Renal pelvis (tissue), 4 donors: ENCODE results near the gene SPPL3. TPM values are rescaled to one million over a fixed set of nuclear protein-coding genes. Genes with fewer than 3 reads are reported as not detected.

Source experiments
- DNase-seq: peaks from one replicate; pipeline ENCODE4 v3.0.0-alpha.2; 2013
- polyA plus RNA-seq, 3 donors: library from polyadenylated mRNA; unstranded; fragments of 120-200 nt; gene quantifications; one replicate each; pipeline ENCODE4 v1.2.1, GENCODE V29; 2013; ENCODE audit not compliant: insufficient read length in 3 of 3

Gene SPPL3
- polyA plus RNA-seq, 3 donors: 79.8 to 87.8 (median 84.0) TPM

DNA sequence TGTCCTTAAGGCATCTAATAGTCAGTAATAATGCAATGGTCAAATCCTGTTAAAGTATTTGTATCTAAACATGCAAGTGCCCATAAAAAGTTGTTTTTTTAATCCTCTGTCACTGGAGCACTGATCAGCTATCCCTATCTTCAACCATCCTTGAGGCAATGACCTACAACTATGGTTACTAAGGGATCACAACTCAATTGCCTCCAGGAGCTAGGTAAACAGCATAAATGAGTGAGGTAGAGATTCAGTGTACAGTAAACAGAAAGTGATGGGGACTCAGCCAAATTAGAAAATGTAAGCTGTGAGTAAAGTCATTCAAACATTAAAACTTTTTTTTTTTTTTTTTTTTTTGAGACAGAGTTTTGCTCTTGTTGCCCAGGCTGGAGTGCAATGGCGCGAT is 18.6 kb downstream of the SPPL3 start:
- DNase-seq: no peak

DNA sequence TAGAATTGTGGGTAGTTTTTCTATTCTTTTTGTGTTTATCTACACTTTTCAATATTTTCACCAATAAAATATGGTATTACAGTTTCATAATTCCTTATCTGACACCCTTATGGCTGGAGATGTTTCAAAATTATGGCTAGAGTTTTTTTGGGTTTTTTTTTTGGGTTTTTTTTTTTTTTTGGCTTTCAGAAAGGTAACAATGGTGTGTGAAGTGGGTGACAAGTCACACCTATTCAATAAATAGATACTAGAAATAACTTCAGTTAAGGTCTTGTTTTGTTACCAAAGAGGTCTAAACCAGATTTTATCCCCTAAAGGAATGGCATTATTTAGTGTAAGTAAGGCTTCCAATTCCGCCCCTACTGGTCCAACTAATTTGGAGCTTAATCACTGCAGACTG is 19.5 kb downstream of the SPPL3 start:
- DNase-seq: no peak

DNA sequence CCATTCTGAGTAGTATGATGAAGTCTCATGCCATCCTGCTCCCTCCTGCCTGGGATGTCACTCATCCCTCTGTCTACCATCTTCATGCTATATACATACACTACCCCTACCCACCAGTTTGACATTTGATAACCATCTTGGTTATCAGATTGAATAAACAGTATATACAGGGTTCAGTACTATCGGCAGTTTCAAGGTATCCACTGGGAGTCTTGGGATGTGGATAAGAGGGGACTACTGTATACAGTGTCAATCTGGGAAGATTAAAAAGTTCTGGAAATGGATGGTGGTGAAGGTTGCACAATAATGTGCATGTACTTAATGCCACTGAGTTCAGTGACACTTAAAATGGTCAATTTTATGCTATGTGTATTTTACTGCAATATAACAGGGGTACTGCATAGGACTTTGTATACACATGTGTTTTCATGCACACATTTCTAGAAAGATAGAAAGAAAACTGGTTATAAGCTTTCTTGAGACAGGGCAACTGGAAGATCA is 22.1 kb downstream of the SPPL3 start:
- DNase-seq: no peak

DNA sequence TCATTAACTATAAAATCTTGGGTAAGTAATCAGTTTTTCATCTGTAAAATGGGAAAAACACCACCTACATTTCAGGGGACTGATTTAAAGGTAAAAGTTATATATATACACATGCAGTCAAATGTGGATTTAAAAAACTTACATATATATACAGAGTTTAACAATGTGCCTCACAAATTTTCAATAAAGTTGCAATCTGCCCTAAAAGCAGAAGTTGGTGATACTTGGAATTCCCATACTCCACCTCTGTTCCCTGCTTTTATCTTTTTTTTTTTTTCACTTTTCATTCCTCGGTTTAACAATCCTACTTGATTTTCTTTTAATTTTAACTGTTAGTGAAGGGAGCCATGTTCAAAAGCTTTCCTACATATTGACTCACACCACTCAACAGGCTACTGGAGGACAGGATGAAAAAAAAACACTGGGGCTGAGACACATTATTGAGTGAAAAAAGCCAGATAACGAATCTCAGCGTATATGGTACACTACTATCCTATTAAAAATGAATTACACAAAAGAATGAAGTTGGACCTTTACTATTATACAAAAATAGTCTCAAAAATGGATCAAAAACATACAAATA is 24.3 kb downstream of the SPPL3 start:
- DNase-seq: no peak

DNA sequence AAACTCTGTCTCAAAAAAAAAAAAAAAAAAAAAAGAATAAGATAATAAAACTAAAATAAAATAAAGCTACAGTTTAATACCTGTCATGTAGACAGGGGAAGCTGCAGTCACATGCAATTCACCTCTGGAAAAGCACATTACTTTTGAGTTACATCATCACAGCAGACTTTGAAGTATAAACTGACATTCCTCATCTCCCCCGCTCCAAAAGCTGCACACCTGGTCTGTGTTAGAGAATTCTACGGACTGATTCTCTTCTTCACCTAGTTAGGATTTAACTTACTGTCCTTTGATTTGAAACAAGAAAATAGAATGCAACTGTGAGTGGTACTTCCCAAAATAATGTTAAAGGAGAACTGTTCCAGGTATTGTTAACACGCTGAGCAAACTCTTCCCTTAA is 25.1 kb downstream of the SPPL3 start:
- no peak for DNase-seq

DNA sequence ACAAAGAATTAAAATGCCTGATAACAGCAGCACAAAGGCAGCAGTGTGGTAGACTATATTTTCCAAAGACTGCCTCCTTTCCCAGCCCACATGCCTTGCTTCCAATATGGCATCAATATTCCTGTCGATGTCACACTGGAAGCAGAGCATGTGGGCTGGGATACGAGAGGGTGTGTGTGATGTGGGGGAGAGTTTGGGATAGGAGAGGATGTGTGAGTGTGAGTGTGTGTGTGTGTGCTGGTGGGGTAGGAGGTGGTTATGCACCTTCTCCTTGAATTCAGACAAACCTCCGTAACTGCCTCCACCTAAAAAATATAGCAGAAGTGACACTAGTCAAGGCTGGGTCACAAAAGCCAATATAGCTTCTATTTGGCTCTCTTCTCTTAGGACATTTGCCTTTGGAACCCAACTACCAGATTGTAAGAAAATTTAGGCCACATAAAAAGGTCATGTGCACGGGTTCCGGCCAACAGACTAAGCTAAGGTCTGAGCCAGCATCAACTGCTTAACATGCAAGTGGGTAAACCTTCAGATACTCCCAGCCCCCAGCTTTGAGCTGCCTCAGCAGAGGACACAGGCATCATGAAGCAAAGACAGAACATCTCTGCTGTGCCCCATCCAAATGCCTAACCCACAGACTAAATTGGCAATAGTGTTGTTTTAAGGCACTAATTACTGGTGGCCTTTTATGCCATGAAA is 29.5 kb downstream of the SPPL3 start:
- no peak for DNase-seq

DNA sequence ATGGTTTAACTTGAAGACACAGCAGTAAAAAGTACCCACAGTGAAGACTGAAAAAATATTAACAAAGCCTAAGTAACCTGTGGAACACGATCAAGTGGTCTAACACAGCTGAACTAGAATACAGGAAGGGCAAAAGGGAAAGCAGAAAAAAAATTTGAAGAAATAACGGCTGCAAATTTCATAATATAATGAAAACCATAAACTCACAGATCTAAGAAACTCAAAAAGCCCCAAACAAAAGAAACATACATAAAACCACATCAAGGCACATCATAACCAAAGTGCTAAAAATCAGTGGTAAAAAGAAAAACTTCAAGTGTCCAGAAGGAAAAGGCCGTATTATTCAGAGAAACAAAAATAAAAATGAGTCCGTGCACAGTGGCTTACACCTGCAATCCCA is 30.9 kb downstream of the SPPL3 start:
- no peak for DNase-seq

DNA sequence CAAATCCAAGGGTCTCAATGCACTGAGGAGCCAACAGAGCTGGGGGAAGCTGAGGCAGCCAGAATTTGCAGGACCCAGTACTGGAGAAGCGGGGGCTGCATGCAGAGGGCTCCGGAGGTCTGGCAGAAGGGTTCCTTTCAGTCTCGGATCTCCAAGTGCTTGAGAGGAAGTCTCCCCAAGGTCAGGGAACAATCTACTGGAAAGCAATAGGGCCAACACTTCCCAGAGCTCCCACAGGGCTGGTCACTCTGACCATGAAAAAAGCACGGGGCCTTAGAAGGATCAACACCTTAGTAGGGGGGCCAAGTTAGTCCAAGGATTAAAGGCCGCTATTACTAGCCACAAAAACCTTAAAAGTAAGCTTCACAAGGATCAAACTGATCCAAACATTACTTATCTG is 31.7 kb downstream of the SPPL3 start:
- DNase-seq: no peak

DNA sequence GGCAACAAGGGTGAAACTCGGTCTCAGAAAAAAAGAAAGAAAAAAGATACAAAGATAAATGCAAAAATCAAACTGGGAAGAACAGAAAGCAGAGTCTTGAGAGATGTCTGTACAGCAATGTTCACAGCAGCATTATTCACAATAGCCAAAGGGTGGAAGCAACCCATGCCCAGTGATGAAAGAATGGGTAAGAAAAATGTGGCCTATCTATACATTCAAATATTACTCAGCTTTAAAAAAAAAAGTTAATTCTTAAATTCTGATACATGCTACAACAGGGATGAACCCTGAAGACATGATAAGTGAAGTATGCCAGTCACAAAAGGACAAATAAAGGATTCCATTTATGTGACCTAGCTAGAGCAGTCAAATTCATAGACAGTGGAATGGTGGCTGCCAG is 33.7 kb downstream of the SPPL3 start:
- no peak for DNase-seq

DNA sequence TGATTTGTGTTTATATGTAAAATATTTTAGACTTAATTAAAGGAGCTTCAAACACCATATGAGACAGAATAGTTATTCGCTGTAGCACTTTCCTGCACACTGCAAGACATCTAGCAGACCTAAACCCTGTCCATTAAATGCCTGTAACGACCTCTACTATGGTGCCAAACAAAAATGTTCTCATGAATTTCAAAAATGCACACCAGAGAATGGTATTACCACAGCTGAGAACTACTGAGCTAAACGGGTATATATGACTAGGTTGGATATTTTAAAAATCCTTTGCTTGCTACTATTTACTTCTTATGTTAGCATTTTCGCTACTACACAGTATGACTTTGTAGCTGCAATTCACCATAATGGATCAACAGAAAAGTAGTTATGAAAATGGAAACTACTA is 34.8 kb downstream of the SPPL3 start:
- DNase-seq: no peak

DNA sequence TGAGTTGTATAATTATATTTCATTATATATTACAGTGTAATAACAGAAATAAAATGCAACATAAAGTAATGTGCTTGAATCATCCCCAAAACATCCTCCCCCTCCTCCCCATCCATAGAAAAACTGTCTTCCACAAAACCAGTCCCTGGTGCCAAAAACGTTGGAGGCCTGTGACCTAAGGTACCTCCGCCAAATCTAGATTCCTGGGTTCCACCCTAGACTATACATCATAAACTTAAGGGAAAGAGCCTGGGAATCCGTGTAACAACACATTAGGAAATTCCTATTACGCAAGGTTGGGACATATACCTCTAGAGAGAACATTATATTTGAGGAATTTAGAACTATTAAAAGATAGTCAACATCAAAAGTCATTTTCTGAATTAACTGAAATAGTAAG is 38.0 kb downstream of the SPPL3 start:
- no peak for DNase-seq

DNA sequence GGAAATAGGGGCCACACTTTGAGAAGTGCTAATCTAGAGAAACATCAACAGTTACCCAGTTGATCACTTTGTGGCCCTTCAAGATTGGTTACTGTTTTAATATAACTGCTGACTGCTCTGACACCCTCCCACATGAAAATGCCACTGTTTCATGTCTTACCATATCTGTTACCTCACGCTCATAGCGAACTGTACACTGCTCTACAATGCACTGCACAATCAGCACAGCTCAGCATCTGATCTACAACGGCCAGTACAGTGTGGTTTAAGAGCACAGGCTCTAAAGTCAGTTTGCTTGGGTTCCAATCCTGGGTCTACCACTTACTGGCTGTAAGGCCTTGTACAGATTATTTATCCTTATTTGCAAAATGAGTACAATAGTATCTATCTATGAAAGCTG is 39.1 kb downstream of the SPPL3 start:
- DNase-seq: no peak

DNA sequence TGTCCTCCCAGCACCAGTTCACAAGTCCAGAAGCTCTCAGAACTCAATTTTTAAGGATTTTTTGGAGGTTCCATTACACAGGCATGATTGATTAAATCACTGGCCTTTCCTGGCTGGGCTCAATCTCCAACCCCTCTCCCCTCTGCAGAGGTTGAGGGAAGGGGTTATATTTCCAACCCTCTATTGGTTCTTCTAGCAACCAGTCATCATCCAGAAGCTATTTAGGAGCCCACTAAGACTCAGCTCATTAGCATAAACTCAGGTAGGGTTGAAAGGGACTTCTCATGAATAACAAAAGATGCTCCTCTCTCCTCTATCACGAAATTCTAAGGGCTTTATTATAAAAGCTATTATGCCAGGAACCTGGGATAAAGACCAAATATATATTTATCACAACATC is 41.5 kb downstream of the SPPL3 start:
- no peak for DNase-seq

DNA sequence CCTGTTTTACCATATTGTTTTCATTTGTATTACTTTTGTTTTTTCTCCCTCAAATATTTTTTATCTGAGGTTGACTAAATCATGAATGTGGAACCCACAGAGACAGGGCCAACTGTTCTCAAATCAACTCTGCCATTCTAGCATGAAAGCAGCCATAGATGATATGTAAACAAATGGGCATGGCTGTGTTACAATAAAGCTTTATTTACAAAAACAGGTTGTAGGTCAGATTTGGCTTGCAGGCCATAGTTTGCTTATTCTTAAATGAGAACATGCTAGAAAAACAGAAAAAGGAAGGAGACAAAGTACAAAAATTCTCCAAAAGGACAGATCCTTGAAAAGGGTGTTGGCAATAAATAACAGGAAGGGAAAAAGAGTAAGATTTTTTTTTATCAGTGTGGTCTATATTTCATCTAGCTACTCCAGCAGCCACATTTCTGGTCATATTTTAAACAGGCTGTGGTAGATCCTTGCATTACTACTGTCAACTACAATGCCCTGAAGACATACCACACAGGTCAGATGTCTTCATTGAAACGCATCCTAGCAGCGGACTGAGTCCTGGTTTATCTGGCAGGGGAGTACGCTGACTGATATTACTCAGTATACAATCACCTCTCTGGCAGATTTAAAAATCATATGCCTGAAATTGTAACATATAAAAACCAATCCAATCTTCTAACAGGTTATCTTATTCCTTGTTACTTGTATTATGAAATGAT is 42.9 kb downstream of the SPPL3 start:
- DNase-seq: no peak

DNA sequence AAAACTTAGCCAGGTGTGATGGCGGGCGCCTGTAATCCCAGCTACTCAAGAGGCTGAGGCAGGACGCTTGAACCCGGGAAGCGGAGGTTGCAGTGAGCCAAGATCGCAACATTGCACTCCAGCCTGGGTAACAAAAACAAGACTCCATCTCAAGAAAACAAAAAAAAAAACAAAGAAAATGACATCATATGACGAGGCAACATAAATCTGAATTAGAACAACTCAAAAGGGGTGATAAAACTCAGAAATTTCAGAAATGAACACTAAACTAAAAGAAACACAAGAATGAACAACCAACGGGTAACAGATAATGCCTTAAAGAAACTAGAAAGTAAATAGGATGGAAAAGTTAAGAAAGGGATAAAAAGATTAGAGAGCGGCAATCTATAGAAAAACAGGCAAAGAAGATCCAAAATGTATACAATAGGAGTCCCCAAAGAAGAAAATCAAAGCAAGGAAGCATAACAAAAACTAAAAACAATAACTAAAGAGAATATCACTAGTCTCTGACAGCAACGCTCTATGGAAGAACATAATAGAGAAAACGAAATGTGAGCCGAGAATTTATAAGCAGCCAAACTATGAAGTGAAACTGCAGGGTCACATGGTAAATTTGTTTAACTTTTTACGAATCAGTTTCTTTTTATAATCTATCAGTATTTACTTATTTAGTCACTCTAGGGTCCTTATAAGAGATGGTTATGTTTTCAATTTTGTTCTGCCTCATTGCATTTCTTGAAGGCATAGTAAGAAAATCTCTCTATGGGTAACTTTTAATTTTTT is 45.7 kb downstream of the SPPL3 start:
- no peak for DNase-seq

DNA sequence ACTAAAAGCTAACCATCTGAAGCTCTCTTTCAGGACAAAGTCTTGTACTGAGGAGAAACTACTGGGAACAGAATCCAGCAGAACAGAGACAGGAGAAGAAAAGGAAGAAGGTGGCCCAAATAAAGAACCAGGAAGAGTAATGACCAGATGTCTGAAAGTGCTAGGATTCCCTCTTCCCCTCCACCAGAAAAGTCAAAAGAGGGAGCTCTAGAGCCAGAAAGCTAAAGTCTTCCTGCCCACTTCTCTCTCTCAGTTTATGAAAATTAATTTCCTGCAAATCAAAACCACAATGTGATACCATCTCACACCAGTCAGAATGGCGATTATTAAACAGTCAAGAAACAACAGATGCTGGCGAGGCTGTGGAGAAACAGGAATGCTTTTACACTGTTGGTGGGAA is 47.2 kb downstream of the SPPL3 start:
- no peak for DNase-seq

DNA sequence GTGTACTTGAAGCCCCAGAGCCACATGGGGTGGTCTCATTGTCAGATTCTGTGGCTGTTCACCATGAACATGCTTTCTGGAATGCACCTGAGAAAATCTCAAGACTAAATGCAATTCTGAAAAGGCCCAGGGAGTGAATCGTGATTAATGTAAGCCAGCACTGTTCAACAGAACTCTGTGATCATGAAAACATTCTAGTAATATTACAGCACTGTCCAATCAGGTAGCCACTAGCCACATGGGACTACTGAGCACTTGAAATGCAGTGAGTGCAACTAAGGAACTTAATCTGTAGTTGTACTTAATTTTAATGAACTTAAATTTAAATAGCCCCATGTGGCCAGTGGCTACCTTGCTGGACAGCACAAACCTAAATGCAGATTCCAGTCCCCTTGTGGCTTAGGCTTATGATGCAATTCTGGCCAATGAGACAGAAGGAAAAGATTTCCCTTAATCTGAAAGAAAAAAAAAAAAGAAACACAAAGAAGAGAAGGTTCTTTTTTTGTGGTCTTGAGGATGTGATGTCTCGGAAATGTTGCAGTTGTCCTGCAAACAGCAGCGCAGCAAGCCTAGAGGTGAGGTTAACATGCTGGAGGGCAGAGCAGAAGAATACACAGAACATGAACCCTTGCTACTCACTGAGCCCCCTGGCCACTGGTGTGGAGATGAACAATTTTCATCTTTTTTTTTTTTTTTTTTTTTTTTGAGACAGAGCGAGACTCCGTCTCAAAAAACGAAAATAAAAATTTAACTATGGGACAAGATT is 48.2 kb downstream of the SPPL3 start:
- DNase-seq: no peak

DNA sequence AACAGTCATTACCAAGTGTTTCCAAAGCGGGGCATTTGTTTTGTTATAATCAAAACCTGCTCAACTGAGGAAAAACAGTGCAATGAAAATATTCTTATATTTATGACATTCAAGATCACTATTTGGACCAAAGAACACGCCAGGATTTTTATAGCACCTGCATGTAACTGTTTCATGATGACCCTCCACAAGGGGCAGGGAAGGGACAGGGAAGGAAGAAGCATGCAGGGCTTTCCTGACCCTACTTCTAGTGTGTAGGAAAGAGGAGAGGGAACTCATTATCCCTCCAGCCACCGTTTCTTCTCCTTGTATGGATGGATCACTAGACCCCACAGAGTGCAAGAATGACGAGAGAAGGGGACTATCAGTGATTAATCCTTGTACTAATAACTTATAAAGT is 49.4 kb downstream of the SPPL3 start:
- DNase-seq: no peak

DNA sequence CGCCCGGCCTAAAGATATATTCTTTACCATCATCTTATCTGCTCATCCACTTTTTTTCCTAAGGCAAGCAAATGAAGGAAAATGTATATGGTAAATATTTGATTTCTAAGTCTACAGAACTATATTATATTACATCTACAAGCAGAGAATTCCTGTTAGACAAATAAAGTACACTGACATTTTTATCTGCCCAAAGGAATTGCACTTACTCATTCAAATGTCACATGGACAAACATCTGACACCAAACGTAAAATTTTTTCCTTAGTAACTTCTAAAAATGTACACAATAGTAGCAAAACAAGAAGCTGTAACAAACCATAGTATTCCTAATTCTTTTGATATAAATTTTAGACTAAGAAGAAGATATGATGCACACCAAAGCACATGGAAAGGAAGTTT is 51.0 kb downstream of the SPPL3 start:
- no peak for DNase-seq

DNA sequence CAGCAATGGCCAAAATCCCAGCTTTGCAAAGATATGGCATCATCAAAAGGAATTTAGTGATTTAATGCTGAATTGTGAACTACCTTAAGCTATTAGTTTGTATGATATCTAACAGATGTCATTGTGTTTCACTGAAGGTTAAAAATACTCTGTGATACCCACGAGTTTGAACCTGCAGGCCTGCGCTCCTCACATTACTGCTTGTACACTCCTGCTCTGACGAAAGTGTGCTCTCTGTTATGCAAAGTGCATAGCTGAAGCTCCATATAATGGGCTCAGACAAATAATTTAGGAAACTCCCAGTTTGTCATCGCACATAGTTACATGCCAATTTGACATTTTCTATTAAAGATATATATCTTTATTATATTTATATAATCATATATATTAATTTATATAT is 52.2 kb downstream of the SPPL3 start:
- no peak for DNase-seq

DNA sequence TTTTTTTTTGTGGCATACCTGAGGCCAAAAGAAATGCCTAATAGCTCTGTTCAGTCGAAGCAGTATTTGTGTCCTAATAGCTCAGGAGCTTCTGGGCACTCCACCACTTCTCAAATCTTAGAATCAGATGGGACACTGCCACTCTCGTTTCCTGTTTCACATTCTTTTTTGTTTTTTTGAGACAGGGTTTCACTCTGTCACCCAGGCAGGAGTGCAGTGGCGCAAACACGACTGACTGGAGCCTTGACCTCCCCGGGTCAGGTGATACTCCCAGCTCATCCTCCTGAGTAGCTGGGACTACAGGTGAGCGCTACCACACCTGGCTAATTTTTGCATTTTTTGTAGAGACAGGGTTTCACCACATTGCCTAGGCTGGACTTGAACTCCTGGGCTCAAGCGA is 52.7 kb downstream of the SPPL3 start:
- no peak for DNase-seq

DNA sequence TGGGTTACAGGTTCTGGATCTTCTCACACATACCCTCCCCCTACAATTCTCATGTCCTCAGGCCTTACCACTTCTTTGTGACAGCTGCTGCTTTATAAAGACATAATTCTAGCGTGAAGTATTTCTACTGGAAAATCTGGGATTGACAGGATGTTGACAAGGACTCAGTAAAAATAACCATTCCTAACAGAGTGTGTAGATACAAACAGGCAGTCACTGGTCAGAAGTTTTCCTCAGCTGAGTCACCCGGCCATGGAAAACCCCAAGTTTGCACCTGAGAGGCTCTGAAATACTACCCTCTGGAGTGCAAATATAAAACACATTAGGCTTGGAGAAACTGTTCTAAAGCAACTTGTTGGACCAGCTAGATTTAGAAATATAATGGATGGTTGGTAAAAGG is 54.4 kb downstream of the SPPL3 start:
- DNase-seq: no peak
